EH (cell line): ENCODE measurements around the gene ACTR5.
"Not testable (repeated sequence)": the region's sequence is repeated elsewhere in the genome, so short reads cannot be mapped to it uniquely, and the experiment has no call there.

Experiments
- DNase-seq: peaks from one replicate; pipeline ENCODE4 v3.0.0-alpha.2; 2015; ENCODE audit warnings: low read depth

ACTR5 gene

DNA sequence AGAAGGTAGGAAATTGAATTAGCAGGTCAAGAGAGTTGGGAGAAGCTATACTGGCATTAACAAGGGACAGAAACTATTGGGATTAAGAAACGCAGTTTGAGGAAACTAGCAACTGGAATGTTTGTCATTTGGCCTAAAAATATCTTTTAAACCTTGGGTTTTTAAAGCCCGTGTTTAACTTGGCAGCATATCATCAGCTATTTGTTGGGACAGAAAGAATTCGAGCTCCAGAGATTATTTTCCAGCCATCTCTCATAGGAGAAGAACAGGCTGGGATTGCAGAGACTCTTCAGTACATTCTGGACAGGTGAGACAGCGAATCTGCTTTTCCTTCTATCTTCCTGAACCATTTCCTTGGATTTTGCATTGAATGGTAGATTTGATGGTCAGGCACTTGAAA lies 17.8 kb downstream of the ACTR5 start:
- DNase-seq: peak; percentile 27

GRCh38 chr20:38769376-38770295 lies 21.4 kb downstream of the ACTR5 start:
- no peak for DNase-seq

GRCh38 chr20:38770546-38770945 lies 22.3 kb downstream of the ACTR5 start:
- no peak for DNase-seq

GRCh38 chr20:38770970-38771369 lies 22.7 kb downstream of the ACTR5 start:
- DNase-seq: no peak

- DNase-seq: no peak
These were observed 23.4 kb downstream of the ACTR5 start for GRCh38 chr20:38771621-38772020.

DNA sequence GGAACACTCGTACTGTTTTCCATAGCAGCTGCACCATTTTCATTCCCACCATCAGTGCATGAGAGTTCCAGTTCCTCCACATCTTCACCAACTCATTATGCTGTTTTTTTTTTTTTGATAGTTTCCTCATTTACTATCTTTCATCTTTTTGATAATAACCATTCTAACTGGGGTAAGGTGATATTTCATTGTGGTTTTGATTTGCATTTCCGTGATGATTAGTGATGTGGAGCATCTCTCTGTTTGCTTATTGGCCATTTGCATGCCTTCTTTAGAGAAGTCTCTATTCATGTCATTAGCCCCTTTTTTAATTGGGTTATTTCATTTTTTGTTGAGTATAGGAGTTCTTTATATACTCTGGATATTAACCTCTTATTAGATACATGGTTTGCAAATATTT lies 25.9 kb downstream of the ACTR5 start:
- no peak for DNase-seq

GRCh38 chr20:38776363-38776762 lies 28.1 kb downstream of the ACTR5 start:
- DNase-seq: no peak

DNA sequence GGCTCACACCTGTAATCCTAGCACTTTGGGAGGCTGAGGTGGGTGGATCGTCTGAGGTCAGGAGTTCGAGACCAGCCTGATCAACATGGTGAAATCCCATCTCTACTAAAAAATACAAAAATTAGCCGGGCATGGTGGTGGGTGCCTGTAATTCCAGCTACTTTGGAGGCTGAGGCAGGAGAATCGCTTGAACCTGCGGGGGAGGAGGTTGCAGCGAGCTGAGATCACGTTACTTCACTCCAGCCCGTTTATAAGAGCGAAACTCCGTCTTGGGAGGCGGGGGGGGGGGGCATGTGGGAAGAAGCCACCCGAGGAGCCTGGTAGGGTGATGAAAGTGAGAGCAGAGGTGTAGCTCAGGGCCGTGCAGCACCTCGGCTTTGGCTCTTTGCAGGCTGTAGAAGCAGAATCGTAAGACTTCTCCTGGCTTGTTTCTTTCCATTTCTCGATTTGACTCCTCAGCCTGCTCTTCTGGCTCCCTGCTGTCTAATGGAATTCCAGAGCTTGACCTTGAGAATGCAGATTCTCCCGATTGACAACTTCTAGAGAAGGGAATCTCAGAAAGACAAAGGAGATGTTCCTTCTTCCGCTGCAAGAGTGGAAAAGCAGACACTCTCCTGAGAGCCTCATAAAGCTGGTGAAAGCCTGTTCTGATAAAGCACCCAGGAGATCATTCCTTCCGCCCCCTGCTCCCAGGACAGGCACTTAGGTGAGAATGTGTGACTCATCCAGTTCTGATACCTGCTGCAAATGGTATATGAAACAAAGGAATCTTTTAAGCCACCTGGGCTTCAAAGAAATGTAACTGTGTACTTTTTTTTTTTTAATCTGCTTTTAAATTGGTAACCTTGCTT lies 31.2 kb downstream of the ACTR5 start:
- no peak for DNase-seq

GRCh38 chr20:38782275-38782674 lies 34.0 kb downstream of the ACTR5 start:
- no peak for DNase-seq

- no peak for DNase-seq
These were observed 39.6 kb downstream of the ACTR5 start for GRCh38 chr20:38787870-38788269.

GRCh38 chr20:38789503-38790199 lies 41.4 kb downstream of the ACTR5 start:
- DNase-seq: peak; percentile 62

DNA sequence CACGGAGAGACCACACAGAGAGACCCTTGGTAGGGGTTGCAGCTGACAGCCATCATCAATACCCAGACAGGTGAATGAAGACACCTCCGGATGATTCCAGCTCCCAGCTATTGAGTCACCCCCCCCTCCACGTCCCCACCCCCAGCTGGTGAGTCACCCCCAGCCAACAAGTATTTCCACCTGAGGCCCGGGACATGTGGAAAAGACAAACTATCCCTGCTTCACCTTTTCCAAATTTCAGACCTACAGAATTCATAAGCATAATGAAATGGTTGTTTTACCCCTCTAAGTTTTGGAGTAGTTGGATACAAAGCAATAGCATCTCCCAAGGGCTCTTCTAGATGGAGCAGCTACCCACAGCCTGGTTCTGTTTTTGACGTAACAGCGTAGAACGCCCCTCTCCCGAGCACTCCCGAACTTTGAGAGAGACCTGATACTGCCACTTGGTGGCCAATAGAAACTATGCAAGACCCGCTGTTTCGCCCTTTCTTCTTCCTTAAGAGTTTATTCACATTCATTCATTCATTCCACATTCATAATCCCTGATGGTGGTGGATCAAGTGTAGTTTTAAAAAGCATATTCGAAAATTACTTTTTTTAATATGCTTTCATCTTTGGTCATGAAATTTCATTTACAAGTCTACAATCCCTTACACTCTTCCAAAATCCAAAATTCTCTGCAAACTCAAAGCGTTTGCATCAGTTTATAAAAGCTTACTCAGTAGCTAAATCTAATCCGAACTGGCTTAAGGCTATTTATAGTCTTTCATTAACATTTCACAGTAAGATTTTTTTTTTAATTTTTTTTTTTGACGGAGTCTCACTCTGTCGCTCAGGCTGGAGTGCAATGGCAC lies 42.2 kb downstream of the ACTR5 start:
- DNase-seq: peak; percentile 41

DNA sequence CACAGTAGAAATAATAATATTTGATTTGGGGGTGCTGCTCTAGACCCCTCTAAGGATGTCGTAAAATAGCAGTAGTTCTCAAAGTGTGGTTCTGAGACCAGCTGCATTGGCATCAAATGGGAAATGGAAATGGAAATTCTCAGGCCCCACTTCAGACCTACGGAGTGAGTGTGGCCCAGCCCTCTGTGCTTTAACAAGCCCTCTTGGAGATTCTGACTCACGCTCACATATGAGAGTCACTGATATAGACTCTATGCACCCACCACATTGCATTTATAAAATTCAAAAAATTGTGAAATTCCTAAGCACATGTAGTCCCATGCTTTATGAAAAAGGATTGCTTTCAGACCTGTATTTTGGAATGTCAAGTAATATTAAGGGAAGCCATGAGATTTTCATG lies 43.0 kb downstream of the ACTR5 start:
- no peak for DNase-seq

GRCh38 chr20:38791940-38792339 lies 43.7 kb downstream of the ACTR5 start:
- DNase-seq: peak; percentile 14

GRCh38 chr20:38794057-38794456 lies 45.8 kb downstream of the ACTR5 start:
- not testable (repeated sequence) for DNase-seq

- no peak for DNase-seq
These were observed 50.0 kb downstream of the ACTR5 start for GRCh38 chr20:38798266-38798665.

DNA sequence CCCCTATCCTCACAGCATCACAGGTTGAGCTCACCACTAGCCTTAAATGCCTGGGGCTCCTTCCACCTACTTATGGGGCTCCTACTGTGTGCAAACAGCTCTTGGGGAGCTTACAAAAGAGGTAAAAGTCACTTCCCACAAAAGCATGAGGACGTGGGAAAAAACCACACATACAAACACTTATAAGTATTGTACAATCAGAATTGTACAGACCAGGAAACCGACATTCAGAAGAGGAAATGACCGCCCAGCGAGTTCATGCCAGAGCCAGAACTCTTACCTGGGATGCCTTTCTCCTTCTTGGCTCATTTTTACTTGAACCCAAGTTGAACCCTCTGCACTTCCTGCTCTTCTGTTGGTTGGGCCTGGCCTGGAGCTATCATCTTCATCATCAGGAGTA lies 50.9 kb downstream of the ACTR5 start:
- DNase-seq: no peak

GRCh38 chr20:38800882-38801281 lies 52.6 kb downstream of the ACTR5 start:
- no peak for DNase-seq

DNA sequence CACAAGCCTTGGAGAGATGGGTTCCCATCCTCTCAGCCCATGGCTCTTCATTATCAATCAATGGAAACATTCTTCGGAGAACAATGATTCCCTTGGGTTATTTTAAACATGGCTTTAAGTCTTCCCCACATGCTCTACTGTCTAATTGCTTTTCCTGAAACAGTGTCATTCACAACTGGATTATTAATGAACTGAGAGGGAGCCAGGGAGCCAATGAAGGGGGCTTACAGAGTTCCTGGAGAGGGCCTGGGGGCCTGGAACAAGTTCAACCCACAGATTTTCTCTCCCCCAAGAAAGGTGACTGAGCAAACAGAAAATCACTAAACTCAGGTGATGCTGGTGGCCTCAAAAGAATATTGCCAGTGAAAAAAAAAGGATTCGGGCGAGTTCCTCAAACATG lies 56.0 kb downstream of the ACTR5 start:
- DNase-seq: no peak

DNA sequence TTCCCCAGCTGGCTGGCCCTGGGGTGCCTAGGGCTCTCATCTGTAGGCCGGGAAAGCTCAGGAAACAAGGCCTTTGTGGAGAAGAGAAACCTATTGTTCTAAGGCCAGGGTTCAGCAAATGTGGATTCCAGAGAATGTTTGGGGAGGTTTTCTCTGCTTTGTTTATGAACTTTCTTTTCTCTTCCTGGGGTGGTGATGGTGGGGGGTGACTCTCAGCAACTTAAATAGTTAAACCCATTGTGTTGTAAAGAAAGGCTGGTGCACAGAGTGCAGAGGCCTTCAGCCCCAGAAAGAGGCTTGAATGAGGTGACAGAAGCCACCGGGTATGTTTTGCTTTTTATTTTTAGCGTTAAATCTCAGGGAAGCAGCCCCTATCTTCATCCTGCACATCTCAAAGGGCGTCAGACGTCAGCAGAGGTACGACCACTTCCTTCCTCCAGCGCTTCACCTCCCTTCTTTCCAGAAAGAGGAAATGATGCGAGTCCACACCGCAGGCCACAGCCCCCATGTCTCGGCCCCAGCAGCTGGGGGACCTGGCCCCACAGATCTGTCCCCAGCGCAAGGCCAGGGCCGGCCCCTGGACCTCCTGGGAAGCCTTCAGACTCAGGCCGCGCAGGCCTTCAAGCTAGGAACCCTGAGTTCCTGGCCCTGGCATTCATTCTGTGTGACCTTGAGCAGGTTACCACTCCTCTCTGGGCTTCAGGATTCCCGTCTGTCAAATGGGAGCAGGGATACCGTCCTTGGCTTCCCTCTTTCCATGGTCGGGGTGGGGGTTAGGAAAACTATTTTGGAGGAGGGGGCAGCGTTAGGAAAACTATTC lies 56.6 kb downstream of the ACTR5 start:
- no peak for DNase-seq
